Measurements from ENCODE around the gene SPOCK1. TPM values are rescaled to one million over a fixed set of nuclear protein-coding genes. Genes with fewer than 3 reads are reported as not detected.

The SPOCK1 gene
- total RNA-seq, 1 experiment from 2014 or later: 23.9 TPM

- Histone ChIP-seq H3F3A (ENCODE audit: insufficient read depth, low read depth) (no peaks in the 10 kb centered on the region), H2AFZ (no peak overlapping the region), H3K4me3 (no peak overlapping the region), H3K4me1 (replicated peaks; ENCODE audit: insufficient read depth) (no peaks in the 10 kb centered on the region), H3K9me2 (ENCODE audit: insufficient read depth) (no peaks in the 10 kb centered on the region; the same call in 1 of the 2 replicates), H3K36me3 (ENCODE audit: low read depth) (no peaks in the 10 kb centered on the region), H3K4me2 (no peak overlapping the region), H3K27me3 (ENCODE audit: insufficient read depth, low read depth) (no peaks in the 10 kb centered on the region), H3K27ac (no peak overlapping the region), H3K9me3 (ENCODE audit: insufficient read depth, low read depth) (no peaks in the 10 kb centered on the region), H4K20me1 (ENCODE audit: insufficient read depth) (no peaks in the 10 kb centered on the region), H3K79me2 (ENCODE audit: low read depth) (no peaks in the 10 kb centered on the region)
- TF ChIP-seq EZH2 (IDR thresholded peaks at IDR 0.05; ENCODE audit: low read depth) (no peak), CTCF (conservative IDR thresholded peaks at IDR 0.05) (no peak)
- DNase-seq: no peak
- intact Hi-C loops (cut with micrococcal nuclease; ENCODE audit: unreplicated experiment): no loop called here
- no TSS peak for BruUV-seq (replicated peaks)
- POLR2A ChIA-PET (ENCODE audit: unreplicated experiment): no interaction called here
- CTCF ChIA-PET: no interaction called here
Observed at GRCh38 chr5:137004279-137004678, 494.8 kb downstream of the SPOCK1 start.

GRCh38 chr5:137001026-137001569 lies 498.0 kb downstream of the SPOCK1 start:
- BruUV-seq (replicated peaks): no TSS peak
- intact Hi-C loops (cut with micrococcal nuclease; ENCODE audit: unreplicated experiment): no loop called here

GRCh38 chr5:136999787-137000186 lies 499.3 kb downstream of the SPOCK1 start:
- no peaks in the 10 kb centered on the region for H3K27me3 ChIP-seq (ENCODE audit: insufficient read depth, low read depth)
- H4K20me1 ChIP-seq (ENCODE audit: insufficient read depth): no peaks in the 10 kb centered on the region
- no peak overlapping the region for H2AFZ ChIP-seq
- H3K9me2 ChIP-seq (ENCODE audit: insufficient read depth): no peaks in the 10 kb centered on the region; the same call in 1 of the 2 replicates
- intact Hi-C loops (cut with micrococcal nuclease; ENCODE audit: unreplicated experiment): no loop called here
- H3K79me2 ChIP-seq (ENCODE audit: low read depth): no peaks in the 10 kb centered on the region
- ChIA-PET POLR2A (ENCODE audit: unreplicated experiment) (no interaction called here), CTCF (no interaction called here)
- DNase-seq: no peak
- H3K4me2 ChIP-seq: no peak overlapping the region
- H3K9me3 ChIP-seq (ENCODE audit: insufficient read depth, low read depth): no peaks in the 10 kb centered on the region
- no peak overlapping the region for H3K4me3 ChIP-seq
- H3K27ac ChIP-seq: no peak overlapping the region
- BruUV-seq (replicated peaks): no TSS peak
- H3K4me1 ChIP-seq (replicated peaks; ENCODE audit: insufficient read depth): no peaks in the 10 kb centered on the region
- TF ChIP-seq CTCF (conservative IDR thresholded peaks at IDR 0.05): no peak
- TF ChIP-seq EZH2 (IDR thresholded peaks at IDR 0.05; ENCODE audit: low read depth): no peak
- H3K36me3 ChIP-seq (ENCODE audit: low read depth): no peaks in the 10 kb centered on the region
- no peaks in the 10 kb centered on the region for H3F3A ChIP-seq (ENCODE audit: insufficient read depth, low read depth)

More at GRCh38 chr5:137001026-137001569, 498.0 kb downstream of the SPOCK1 start:
- no peaks in the 10 kb centered on the region for H3F3A ChIP-seq (ENCODE audit: insufficient read depth, low read depth)
- H3K4me3 ChIP-seq: no peak overlapping the region
- H3K27ac ChIP-seq: no peak overlapping the region
- ChIA-PET POLR2A (ENCODE audit: unreplicated experiment) (no interaction called here), CTCF (interaction anchor here (0.5 kb wide), 1 partner anchor 30 kb away, joined by 4 read pairs; no protein-coding TSS in a partner anchor)
- H3K9me3 ChIP-seq (ENCODE audit: insufficient read depth, low read depth): no peaks in the 10 kb centered on the region
- no peak overlapping the region for H2AFZ ChIP-seq
- H3K36me3 ChIP-seq (ENCODE audit: low read depth): no peaks in the 10 kb centered on the region
- H3K27me3 ChIP-seq (ENCODE audit: insufficient read depth, low read depth): no peaks in the 10 kb centered on the region
- DNase-seq: no peak
- H3K4me2 ChIP-seq: no peak overlapping the region
- H3K9me2 ChIP-seq (ENCODE audit: insufficient read depth): no peaks in the 10 kb centered on the region; the same call in 1 of the 2 replicates
- no peaks in the 10 kb centered on the region for H3K79me2 ChIP-seq (ENCODE audit: low read depth)
- H4K20me1 ChIP-seq (ENCODE audit: insufficient read depth): no peaks in the 10 kb centered on the region
- TF ChIP-seq CTCF (conservative IDR thresholded peaks at IDR 0.05) (no peak), EZH2 (IDR thresholded peaks at IDR 0.05; ENCODE audit: low read depth) (no peak)
- no peaks in the 10 kb centered on the region for H3K4me1 ChIP-seq (replicated peaks; ENCODE audit: insufficient read depth)

Measured in PC-9 (cell line).